HG03097 (cell line): ENCODE measurements around the gene ACOT12.
"Not testable (repeated sequence)": the region's sequence is repeated elsewhere in the genome, so short reads cannot be mapped to it uniquely, and the experiment has no call there.

ENCODE experiments used
- ATAC-seq: cut with Tn5 transposase; IDR thresholded peaks from one replicate; pipeline ENCODE4 v1.9.1; 2021; ENCODE audit not compliant: unreplicated experiment, low FRiP score

The ACOT12 gene

GRCh38 chr5:81393783-81394718 is at the start of gene ACOT12:
Gene ACOT12, minus strand, starts transcription at chr5:81394134. Its CDS starts 20 bp downstream, at chr5:81394114.
- no peak for ATAC-seq

- no peak for ATAC-seq
Observed at GRCh38 chr5:81435023-81435422, 41.1 kb upstream of the ACOT12 start.

- ATAC-seq: no peak
Observed at GRCh38 chr5:81429985-81430384, 36.1 kb upstream of the ACOT12 start.

GRCh38 chr5:81429363-81429762 is 35.4 kb upstream of the ACOT12 start:
- no peak for ATAC-seq

- ATAC-seq: no peak
Observed at GRCh38 chr5:81428861-81429260, 34.9 kb upstream of the ACOT12 start.

GRCh38 chr5:81428446-81428845 is 34.5 kb upstream of the ACOT12 start:
- ATAC-seq: no peak

- no peak for ATAC-seq
Observed at GRCh38 chr5:81427566-81427965, 33.6 kb upstream of the ACOT12 start.

- no peak for ATAC-seq
Observed at GRCh38 chr5:81426359-81427030, 32.6 kb upstream of the ACOT12 start.

GRCh38 chr5:81425569-81425968 is 31.6 kb upstream of the ACOT12 start:
- ATAC-seq: no peak

- ATAC-seq: no peak
Observed at GRCh38 chr5:81424728-81425127, 30.8 kb upstream of the ACOT12 start.

GRCh38 chr5:81422671-81423070 is 28.7 kb upstream of the ACOT12 start:
- ATAC-seq: no peak

GRCh38 chr5:81420039-81420667 is 26.2 kb upstream of the ACOT12 start:
- no peak for ATAC-seq

- ATAC-seq: no peak
Observed at GRCh38 chr5:81418606-81419005, 24.7 kb upstream of the ACOT12 start.

- no peak for ATAC-seq
Observed at GRCh38 chr5:81417052-81417451, 23.1 kb upstream of the ACOT12 start.

GRCh38 chr5:81409896-81410295 is 16.0 kb upstream of the ACOT12 start:
- no peak for ATAC-seq

GRCh38 chr5:81409361-81409760 is 15.4 kb upstream of the ACOT12 start:
- no peak for ATAC-seq

- no peak for ATAC-seq
Observed at GRCh38 chr5:81408496-81408895, 14.6 kb upstream of the ACOT12 start.

- not testable (repeated sequence) for ATAC-seq
Observed at GRCh38 chr5:81407811-81408210, 13.9 kb upstream of the ACOT12 start.

- no peak for ATAC-seq
Observed at GRCh38 chr5:81405126-81405891, 11.4 kb upstream of the ACOT12 start.

GRCh38 chr5:81402192-81402930 is 8.4 kb upstream of the ACOT12 start:
- ATAC-seq: no peak
